DMS 273 (cell line): ENCODE data around the gene PGAP2.

Source experiments
- DNase-seq: peaks from one replicate; lab custom pipeline; 2025; ENCODE audit not compliant: unreplicated experiment; lab: John Stamatoyannopoulos, UW

Gene PGAP2

GRCh38 chr11:3831378-3832239, 23.2 kb downstream of the PGAP2 start:
- no peak for DNase-seq

GRCh38 chr11:3832816-3833215, 24.5 kb downstream of the PGAP2 start:
- no peak for DNase-seq

- no peak for DNase-seq
Measured at GRCh38 chr11:3833449-3833848, 25.1 kb downstream of the PGAP2 start.

- no peak for DNase-seq
Measured at GRCh38 chr11:3834349-3834663, 25.9 kb downstream of the PGAP2 start.

GRCh38 chr11:3834664-3835461, 26.5 kb downstream of the PGAP2 start:
- no peak for DNase-seq

- no peak for DNase-seq
Measured at GRCh38 chr11:3835751-3836150, 27.4 kb downstream of the PGAP2 start.

GRCh38 chr11:3836903-3837302, 28.5 kb downstream of the PGAP2 start:
- no peak for DNase-seq

- DNase-seq: no peak
Measured at GRCh38 chr11:3837793-3838192, 29.4 kb downstream of the PGAP2 start.

GRCh38 chr11:3838504-3838903, 30.1 kb downstream of the PGAP2 start:
- DNase-seq: no peak

- peak; percentile 35 for DNase-seq
Measured at GRCh38 chr11:3840004-3840869, 31.9 kb downstream of the PGAP2 start.

GRCh38 chr11:3840870-3841425, 32.6 kb downstream of the PGAP2 start, which contains the start of gene RHOG:
Gene RHOG, minus strand, starts transcription at chr11:3840959. Its CDS starts 12,821 bp downstream, at chr11:3828138.
- DNase-seq: peak; percentile 78

- DNase-seq: peak; percentile 85
Measured at GRCh38 chr11:3841426-3842350, 33.3 kb downstream of the PGAP2 start.

- no peak for DNase-seq
Measured at GRCh38 chr11:3843326-3843725, 35.0 kb downstream of the PGAP2 start.

GRCh38 chr11:3845246-3845645, 36.9 kb downstream of the PGAP2 start:
- no peak for DNase-seq

- DNase-seq: no peak
Measured at GRCh38 chr11:3845670-3846069, 37.3 kb downstream of the PGAP2 start.

- DNase-seq: peak; percentile 64
Measured at GRCh38 chr11:3849297-3849874, 41.0 kb downstream of the PGAP2 start.

- no peak for DNase-seq
Measured at GRCh38 chr11:3853545-3853842, 45.1 kb downstream of the PGAP2 start.

GRCh38 chr11:3853899-3854659, 45.7 kb downstream of the PGAP2 start:
- no peak for DNase-seq

- no peak for DNase-seq
Measured at GRCh38 chr11:3854660-3854976, 46.3 kb downstream of the PGAP2 start.
